HG03571 (cell line): ENCODE data around the gene ZNF525.
"Not testable (repeated sequence)": the region's sequence is repeated elsewhere in the genome, so short reads cannot be mapped to it uniquely, and the experiment has no call there.

Source experiments
- ATAC-seq: cut with Tn5 transposase; IDR thresholded peaks from one replicate; pipeline ENCODE4 v1.9.1; 2021; ENCODE audit not compliant: unreplicated experiment

The ZNF525 gene

DNA sequence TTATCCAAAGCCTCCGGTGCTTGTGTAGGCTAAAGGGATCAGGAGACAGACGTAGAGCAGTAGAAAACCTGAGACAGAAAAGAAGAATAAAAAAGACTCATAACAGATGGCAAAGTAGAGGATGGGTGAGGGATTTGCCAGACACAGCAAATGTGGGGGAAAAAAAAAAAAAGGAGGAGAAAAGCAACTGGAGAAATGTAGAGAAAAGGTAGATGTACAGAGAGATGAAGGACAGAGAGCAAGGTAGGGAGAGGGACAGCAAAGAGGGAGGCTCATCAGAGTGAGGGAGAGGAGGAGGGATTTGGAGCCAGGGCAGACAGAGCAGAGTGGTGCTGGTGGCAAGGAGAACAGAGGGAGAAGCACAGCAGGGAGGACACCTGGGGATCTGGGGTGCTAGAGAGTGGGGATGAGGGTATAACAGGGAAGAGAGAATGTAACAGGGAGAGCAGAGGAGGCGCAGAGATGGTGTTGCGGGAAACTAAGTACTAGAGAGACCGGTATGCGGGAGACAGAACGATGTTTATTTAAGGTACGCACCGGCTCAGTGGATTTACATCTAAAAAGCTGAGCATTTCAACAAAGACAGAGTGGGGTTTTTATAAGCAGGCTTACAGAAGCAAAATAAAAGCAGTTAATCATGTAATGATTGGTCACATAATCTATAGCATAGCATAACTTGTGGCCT, 30.5 kb downstream of the ZNF525 start:
- not testable (repeated sequence) for ATAC-seq

DNA sequence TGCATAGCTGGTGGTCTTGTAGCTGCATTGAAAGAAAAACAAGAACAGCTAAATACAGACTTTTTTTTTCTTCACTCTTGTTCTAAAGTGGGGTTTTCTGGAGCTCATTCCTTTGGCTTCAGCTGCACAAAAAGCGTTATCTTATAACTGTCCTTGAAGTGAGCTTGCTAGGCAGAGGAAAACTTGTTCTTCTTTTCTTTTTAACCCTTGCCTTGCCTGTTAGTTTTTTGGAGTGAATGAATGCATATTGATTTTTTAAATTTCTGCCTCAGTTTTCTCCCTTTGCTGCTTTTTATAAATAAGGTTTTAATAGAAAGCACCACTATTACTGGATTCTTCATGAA, 31.0 kb downstream of the ZNF525 start:
- ATAC-seq, result no peak

DNA sequence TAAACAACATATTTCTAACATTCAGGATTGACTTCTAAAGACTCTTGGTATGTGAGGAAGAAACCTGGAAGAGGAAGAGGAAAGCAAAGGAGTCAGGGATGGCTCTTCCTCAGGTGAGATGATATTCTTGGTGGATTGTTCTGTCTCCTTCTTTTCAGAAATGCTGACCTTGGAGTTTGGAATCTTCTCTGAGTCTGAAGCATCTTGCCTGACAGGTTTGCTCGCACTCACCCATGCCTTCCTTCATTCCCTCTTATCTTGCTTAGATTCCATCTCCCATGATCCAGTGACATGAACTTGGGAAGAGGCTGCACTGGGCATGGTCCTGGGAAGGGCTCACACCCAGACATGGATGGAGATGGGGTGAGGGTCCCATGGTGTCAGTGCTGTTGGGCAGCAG, 32.4 kb downstream of the ZNF525 start:
- not testable (repeated sequence) for ATAC-seq

DNA sequence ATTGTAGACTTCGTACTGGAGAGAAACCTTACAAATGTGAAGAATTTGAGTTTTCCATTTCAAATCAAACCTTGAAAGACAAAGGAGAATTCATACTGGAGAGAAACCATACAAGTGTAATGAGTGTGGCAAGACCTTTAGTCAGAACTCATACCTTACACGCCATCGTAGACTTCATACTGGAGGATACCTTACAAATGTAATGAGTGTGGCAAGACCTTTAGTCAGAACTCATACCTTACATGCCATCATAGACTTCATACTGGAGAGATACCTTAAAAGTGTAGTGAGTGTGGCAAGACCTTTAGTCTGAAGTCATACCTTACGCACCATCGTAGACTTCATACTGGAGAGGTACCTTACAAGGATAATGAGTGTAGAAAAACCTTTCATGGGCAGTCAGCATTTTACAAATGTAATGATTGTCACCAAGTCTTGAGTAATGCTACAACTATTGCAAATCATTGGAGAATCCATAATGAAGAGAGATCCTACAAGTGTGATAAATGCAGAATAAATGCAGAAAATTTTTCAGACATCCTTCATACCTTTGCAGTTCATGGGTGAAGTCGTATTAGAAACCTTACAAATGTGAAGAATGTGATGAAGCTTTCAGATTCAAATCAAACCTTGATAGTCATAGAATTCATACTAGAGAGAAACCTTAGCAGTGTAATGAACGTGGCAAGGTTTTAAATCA, 44.1 kb downstream of the ZNF525 start:
- ATAC-seq, result no peak

DNA sequence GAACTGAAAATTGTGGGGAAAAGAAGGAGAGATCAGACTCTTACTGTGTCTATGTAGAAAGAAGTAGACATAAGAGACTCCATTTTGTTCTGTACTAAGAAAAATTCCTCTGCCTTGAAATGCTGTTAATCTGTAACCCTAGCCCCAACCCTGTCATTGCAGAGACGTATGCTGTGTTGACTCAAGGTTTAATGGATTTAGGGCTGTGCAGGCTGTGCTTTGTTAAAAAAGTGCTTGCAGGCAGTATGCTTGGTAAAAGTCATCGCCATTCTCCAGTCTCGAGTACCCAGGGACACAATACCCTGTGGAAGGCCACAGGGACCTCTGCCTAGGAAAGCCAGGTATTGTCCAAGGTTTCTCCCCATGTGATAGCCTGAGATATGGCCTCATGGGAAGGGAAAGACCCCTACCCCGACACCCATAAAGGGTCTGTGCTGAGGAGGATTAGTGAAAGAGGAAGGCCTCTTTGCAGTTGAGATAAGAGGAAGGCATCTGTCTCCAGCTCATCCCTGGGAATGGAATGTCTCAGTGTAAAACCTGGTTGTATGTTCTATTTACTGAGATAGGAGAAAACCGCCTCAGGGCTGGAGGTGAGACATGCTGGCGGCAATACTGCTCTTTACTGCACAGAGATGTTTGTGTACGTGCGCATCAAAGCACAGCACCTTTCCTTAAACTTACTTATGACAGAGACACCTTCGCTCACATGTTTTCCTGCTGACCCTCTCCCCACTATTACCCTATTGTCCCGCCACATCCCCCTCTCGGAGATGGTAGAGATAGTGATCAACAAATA, 55.2 kb downstream of the ZNF525 start:
- not testable (repeated sequence) for ATAC-seq

DNA sequence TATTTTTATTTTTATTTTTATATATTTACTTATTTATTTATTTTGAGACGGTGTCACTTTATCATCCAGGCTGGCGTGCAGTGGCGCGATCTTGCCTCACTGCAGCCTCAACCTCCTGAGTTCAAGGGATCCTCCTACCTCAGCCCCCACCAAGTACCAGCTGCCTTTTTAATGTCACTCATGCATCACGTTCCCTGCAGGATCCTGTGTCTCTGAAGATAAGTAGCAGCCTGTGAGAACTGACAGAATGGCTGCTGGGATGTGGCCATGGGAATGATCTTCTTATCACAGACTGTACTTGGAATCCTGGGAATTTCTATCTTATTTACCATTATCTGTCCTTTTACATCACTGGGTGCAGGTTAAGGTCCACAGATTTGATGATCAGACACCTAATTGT, 57.0 kb downstream of the ZNF525 start:
- no peak for ATAC-seq

DNA sequence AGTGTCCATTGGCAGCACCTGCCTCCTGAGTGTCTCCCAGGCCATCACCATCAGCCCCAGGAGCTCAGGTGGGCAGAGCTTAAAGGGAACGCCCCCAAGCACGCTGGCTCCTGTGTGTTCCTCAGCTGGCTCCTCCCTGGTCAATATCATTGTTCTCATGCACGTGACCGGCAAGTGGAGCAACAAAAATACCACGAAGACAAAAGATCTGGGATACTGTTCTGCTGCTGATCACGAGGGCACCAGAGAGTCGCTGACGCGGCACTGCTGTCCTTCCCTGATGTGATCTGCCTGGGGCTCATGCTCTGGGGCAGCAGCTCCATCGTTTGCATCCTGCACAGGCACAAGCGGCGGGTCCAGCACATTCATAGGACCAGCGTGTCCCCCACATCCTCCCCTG, 57.6 kb downstream of the ZNF525 start:
- not testable (repeated sequence) for ATAC-seq

DNA sequence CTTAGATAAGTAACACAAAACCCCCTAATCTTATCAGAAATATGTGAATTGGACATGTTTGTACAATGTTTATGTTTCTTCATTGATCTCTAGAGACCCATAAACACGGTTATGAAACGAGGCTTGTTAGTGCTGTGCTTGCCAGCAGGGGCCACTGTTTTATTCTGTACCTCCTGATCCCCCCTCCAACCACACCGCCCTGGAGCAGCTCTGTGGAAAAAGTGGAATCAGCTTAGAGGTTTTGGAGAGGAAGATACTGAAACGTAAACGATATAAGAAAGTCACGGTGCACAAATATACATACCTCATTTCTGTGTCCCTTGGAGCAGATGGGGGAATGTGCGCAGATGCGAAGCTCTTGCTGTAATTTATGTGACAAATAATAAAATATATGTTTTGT, 58.2 kb downstream of the ZNF525 start:
- ATAC-seq, result not testable (repeated sequence)

DNA sequence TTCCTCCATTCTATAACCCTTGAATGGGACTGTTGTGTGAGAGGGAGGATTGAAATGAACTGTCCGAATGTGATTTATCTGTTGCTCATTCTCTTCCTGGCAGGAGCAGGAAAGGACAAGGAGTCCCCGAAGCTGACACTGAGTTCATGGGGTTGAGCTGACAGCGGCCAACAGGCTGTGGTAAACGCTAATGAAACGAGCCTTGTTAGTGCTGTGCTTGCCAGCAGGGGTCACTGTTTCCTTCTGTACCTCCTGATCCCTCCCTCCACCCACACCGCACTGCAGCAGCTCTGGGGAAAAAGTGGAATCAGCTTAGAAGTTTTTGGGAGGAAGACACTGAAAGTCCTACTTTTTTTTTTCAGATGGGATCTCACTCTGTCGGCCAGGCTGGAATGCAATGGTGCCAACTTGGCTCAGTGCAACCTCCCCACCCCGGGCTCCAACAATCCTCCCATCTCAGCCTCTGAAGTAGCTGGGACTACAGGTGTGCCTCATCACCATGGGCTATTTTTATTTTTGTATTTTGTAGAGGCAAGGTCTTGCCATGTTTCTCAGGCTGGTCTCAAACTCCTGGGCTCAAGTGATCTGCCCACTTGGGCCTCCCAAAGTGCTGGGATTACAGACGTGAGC, 59.6 kb downstream of the ZNF525 start:
- no peak for ATAC-seq

DNA sequence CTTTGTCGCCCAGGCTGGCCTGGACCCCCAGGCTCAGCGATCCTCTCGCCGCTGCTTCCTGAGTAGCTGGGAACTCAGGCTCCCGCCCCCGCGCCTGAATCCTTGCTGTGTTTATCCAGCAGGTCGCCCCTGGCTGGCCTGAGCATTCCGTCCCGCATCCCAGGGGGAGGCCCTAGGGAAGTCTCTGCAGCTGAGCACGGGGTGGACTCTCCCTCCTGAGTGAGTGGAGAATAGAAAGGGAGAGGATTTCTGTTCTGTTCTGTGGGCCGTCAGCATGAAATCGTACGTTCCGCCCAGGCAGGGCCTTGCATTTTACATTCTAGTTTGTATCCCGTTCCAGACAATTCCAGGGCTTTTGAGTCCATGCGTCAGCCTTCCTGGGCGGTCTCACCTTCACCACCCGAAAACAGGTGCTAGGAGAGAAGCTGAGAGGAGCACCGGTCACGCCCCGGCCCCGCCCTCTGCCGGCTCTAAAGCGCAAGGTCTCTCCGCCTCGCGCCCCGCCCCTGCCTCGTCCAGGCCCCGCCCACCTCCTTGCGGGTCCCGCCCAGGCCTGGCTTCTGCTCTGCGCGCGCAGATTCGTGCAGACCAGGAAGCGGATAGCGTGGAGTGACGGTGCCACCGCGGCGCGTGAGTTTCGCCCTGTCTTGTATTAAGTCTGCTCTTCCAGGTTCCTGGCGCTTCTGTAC, 66.0 kb downstream of the ZNF525 start, which contains the start of gene ZNF761:
Gene ZNF761 (plus strand): TSS at position 586 of the 689 bp plus-strand sequence. CDS start 15,285 bp downstream, outside the sequence.
- peak; percentile 96 for ATAC-seq

DNA sequence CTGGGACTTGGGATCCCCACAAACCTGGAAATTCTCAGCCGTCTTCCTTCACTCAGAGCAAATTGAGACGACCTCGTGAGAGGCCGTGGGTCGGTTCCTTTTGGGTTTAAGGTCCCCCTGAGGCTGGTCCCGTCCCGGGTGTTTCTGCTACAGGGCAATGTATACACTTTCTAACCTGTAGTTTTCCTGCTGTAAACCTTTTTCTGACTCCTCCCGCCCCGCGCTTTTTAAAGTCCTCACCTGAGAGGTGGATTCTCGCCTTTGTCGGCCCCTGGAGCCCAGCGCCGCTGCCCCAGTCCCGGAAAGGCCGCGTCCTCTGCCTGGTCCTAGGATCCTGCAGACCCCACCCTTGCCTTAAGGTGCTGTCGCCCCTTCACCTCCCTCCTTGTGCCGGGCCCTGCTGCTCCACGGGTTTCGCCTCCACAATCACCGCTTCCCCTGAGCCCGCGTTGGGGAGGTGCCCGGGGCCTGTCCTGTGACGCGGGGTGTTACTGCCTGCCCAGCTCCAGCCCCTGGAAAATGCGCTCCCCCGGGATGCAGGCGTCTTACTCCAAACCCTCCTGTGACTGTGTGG, 66.7 kb downstream of the ZNF525 start:
- ATAC-seq, result peak; percentile 17
